K562 treated with DMSO at 1 percent for 24 hours (cell line): Measurements from ENCODE around the gene SIK3. TPM values are rescaled to one million over a fixed set of nuclear protein-coding genes. Genes with fewer than 3 reads are reported as not detected.

Experiments
- total RNA-seq: library from RNA; unstranded; fragments of 300-600 nt; gene quantifications from 2 replicates; pipeline ENCODE4 v1.2.3, GENCODE V29; 2022; ENCODE audit warnings: low read depth; ENCODE audit not compliant: insufficient read depth

Gene SIK3
- 9.5 and 10.7 TPM in 2 replicates for total RNA-seq

GRCh38 chr11:117098269-117099232, at the start of gene SIK3:
SIK3 (minus strand) TSS chr11:117098428; CDS start chr11:117098415, 13 bp downstream.

GRCh38 chr11:117143871-117144476, 45.7 kb upstream of the SIK3 start, which contains the start of gene PAFAH1B2:
PAFAH1B2 (plus strand) TSS chr11:117144287; CDS start chr11:117152448, 8,161 bp downstream.

GRCh38 chr11:116837231-116838091, 260.8 kb downstream of the SIK3 start, which contains the start of gene APOA1:
APOA1 (minus strand) TSS chr11:116837622; CDS start chr11:116837387, 235 bp downstream.

GRCh38 chr11:116829525-116830183, 268.6 kb downstream of the SIK3 start, which contains the start of gene APOC3:
APOC3 (plus strand) TSS chr11:116829907; CDS start chr11:116830583, 676 bp downstream.

GRCh38 chr11:116823031-116823843, 275.0 kb downstream of the SIK3 start, which contains the start of gene APOA4:
APOA4 (minus strand) TSS chr11:116823304; CDS start chr11:116823191, 113 bp downstream.

Other genes starting within 250 kb of the SIK3 start
- 20.1 and 23.8 TPM in 2 replicates for gene PAFAH1B2, start 45.9 kb upstream of the SIK3 start, total RNA-seq
- gene SIDT2, start 80.3 kb upstream of the SIK3 start, total RNA-seq = 26.6 and 30.2 TPM in 2 replicates
- gene TAGLN, start 100.9 kb upstream of the SIK3 start, total RNA-seq = 7.4 and 8.8 TPM in 2 replicates
- gene PCSK7, start 133.6 kb upstream of the SIK3 start, total RNA-seq = 15.6 and 16.1 TPM in 2 replicates
- gene RNF214, start 134.2 kb upstream of the SIK3 start, total RNA-seq = 9.7 and 11.2 TPM in 2 replicates
- 2.4 and 4.2 TPM in 2 replicates for gene BACE1-AS, start 192.9 kb upstream of the SIK3 start, total RNA-seq
- gene BACE1, start 217.8 kb upstream of the SIK3 start, total RNA-seq = 0.57 and 0.83 TPM in 2 replicates
- gene CEP164, start 229.4 kb upstream of the SIK3 start, total RNA-seq = 16.6 and 18.2 TPM in 2 replicates